HG02870 (cell line): ENCODE results near the gene ERMN.

ENCODE experiments used
- ATAC-seq: cut with Tn5 transposase; IDR thresholded peaks from one replicate; pipeline ENCODE4 v1.9.1; 2021; ENCODE audit warnings: mild to moderate bottlenecking, moderate library complexity; ENCODE audit not compliant: unreplicated experiment

ERMN gene

GRCh38 chr2:157333304-157334047, 7.9 kb upstream of the ERMN start:
- no peak for ATAC-seq

GRCh38 chr2:157329524-157329923, 3.9 kb upstream of the ERMN start:
- ATAC-seq = no peak

GRCh38 chr2:157327621-157328500, 2.2 kb upstream of the ERMN start:
- peak; percentile 98 for ATAC-seq

GRCh38 chr2:157327200-157327599, 1.6 kb upstream of the ERMN start:
- ATAC-seq = peak; percentile 28

- no peak for ATAC-seq
Observed at GRCh38 chr2:157326698-157327097, 1.1 kb upstream of the ERMN start.

GRCh38 chr2:157324331-157324843, 1.2 kb downstream of the ERMN start:
- ATAC-seq = no peak

- ATAC-seq = no peak
Observed at GRCh38 chr2:157322432-157322831, 3.2 kb downstream of the ERMN start.

GRCh38 chr2:157321466-157321865, 4.2 kb downstream of the ERMN start:
- no peak for ATAC-seq

- ATAC-seq = no peak
Observed at GRCh38 chr2:157320409-157320808, 5.2 kb downstream of the ERMN start.

GRCh38 chr2:157319795-157320194, 5.8 kb downstream of the ERMN start:
- no peak for ATAC-seq

GRCh38 chr2:157318884-157319283, 6.7 kb downstream of the ERMN start:
- no peak for ATAC-seq

GRCh38 chr2:157315901-157316300, 9.7 kb downstream of the ERMN start:
- ATAC-seq = no peak

GRCh38 chr2:157312866-157313486, 12.6 kb downstream of the ERMN start:
- peak; percentile 72 for ATAC-seq

GRCh38 chr2:157311706-157312105, 13.9 kb downstream of the ERMN start:
- ATAC-seq = no peak

GRCh38 chr2:157309878-157310277, 15.7 kb downstream of the ERMN start:
- ATAC-seq = no peak

GRCh38 chr2:157307021-157307420, 18.6 kb downstream of the ERMN start:
- no peak for ATAC-seq

GRCh38 chr2:157305723-157306110, 19.9 kb downstream of the ERMN start:
- ATAC-seq = no peak

- ATAC-seq = no peak
Observed at GRCh38 chr2:157304811-157305722, 20.6 kb downstream of the ERMN start.

- no peak for ATAC-seq
Observed at GRCh38 chr2:157303612-157304011, 22.0 kb downstream of the ERMN start.

GRCh38 chr2:157302492-157303099, 23.0 kb downstream of the ERMN start:
- no peak for ATAC-seq
